KMS-11 (cell line): ENCODE measurements around the gene KIF14.

Source experiments
- H2AFZ ChIP-seq: fragments of 200-600 bp; sonication (generic); 2 replicates; pipeline ENCODE4 v1.6.1; 2016; ENCODE audit warnings: antibody characterized with exemption, mixed run types, low read depth
- H3K27ac ChIP-seq: fragments of 200-600 bp; sonication (generic); 2 replicates; pipeline ENCODE4 v1.6.1; 2016; ENCODE audit warnings: mild to moderate bottlenecking, mixed run types
- H3K27me3 ChIP-seq: fragments of 200-600 bp; sonication (generic); 2 replicates; pipeline ENCODE4 v1.6.1; 2017; ENCODE audit warnings: mild to moderate bottlenecking, low read depth, mixed run types, moderate library complexity; ENCODE audit not compliant: insufficient read depth
- H3K36me3 ChIP-seq: fragments of 200-600 bp; sonication (generic); 2 replicates; pipeline ENCODE4 v1.6.1; 2017; ENCODE audit warnings: mild to moderate bottlenecking, mixed run types; ENCODE audit not compliant: insufficient read depth
- H3K4me1 ChIP-seq: fragments of 200-600 bp; sonication (generic); 2 replicates; pipeline ENCODE4 v1.6.1; 2016; ENCODE audit warnings: mild to moderate bottlenecking, low read depth, mixed run types; ENCODE audit not compliant: poor library complexity, severe bottlenecking
- H3K4me2 ChIP-seq: fragments of 200-600 bp; sonication (generic); 2 replicates; pipeline ENCODE4 v1.7.0; 2016; ENCODE audit warnings: mild to moderate bottlenecking, mixed run types
- H3K4me3 ChIP-seq: fragments of 200-600 bp; sonication (generic); IDR thresholded peaks from 2 replicates; pipeline ENCODE4 v1.6.1; 2017; ENCODE audit warnings: low read depth, low read length, mixed read lengths; ENCODE audit not compliant: insufficient read depth
- H3K79me2 ChIP-seq: fragments of 200-600 bp; sonication (generic); 2 replicates; pipeline ENCODE4 v1.6.1; 2016; ENCODE audit warnings: low read depth, mixed run types; ENCODE audit not compliant: insufficient read depth
- H3K9ac ChIP-seq: fragments of 200-600 bp; sonication (generic); 2 replicates; pipeline ENCODE4 v1.6.1; 2016; ENCODE audit warnings: mild to moderate bottlenecking, mixed run types
- H4K20me1 ChIP-seq: fragments of 200-600 bp; sonication (generic); 2 replicates; pipeline ENCODE4 v1.6.1; 2016; ENCODE audit warnings: mild to moderate bottlenecking, mixed run types; ENCODE audit not compliant: insufficient read depth
- CTCF ChIP-seq: fragments of 200-600 bp; sonication (generic); conservative IDR thresholded peaks from 2 replicates; pipeline ENCODE4 v1.6.1; 2017; ENCODE audit warnings: low read depth, mild to moderate bottlenecking, antibody characterized with exemption, low read length, moderate library complexity, mixed read lengths

KIF14 gene

DNA sequence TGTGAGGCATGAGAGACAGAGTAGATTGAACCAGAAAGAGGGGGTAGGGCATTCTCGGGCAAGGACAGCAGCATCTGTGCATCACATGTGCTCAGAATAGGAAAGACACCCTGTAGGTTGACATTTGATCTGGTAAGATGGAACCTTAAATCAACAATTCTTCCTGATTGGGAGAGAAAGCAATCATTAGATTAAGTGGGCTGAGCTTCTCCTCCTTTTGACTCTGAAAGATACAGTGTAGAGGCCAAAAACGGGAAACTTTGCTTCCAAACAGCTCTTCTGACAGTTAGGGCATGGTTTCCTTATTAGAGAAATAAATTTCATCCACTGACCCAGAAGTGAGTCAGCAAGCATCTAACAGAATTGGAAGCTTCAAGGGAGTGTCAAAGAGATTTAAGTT, 9.7 kb downstream of the KIF14 start:
- no peak overlapping the region for H3K4me2 ChIP-seq
- H3K79me2 ChIP-seq: no peaks in the 10 kb centered on the region
- H3K36me3 ChIP-seq: no peaks in the 10 kb centered on the region
- no peak overlapping the region for H3K27ac ChIP-seq
- H3K4me1 ChIP-seq: no peaks in the 10 kb centered on the region
- H2AFZ ChIP-seq: no peak overlapping the region
- TF ChIP-seq CTCF: no peak
- H3K9ac ChIP-seq: no peak overlapping the region
- no peak overlapping the region for H3K4me3 ChIP-seq
- no peaks in the 10 kb centered on the region for H4K20me1 ChIP-seq
- H3K27me3 ChIP-seq: no peaks in the 10 kb centered on the region

GRCh38 chr1:200602632-200603031, 17.9 kb downstream of the KIF14 start:
- Histone ChIP-seq H3K79me2 (no peaks in the 10 kb centered on the region), H3K27me3 (no peaks in the 10 kb centered on the region), H3K4me2 (no peak overlapping the region), H4K20me1 (no peaks in the 10 kb centered on the region), H3K9ac (no peak overlapping the region), H3K36me3 (peaks cover 5% of the 10 kb centered on the region; the same call in 1 of the 2 replicates), H3K27ac (no peak overlapping the region), H3K4me3 (no peak overlapping the region), H3K4me1 (no peaks in the 10 kb centered on the region), H2AFZ (no peak overlapping the region)
- no peak for TF ChIP-seq CTCF

DNA sequence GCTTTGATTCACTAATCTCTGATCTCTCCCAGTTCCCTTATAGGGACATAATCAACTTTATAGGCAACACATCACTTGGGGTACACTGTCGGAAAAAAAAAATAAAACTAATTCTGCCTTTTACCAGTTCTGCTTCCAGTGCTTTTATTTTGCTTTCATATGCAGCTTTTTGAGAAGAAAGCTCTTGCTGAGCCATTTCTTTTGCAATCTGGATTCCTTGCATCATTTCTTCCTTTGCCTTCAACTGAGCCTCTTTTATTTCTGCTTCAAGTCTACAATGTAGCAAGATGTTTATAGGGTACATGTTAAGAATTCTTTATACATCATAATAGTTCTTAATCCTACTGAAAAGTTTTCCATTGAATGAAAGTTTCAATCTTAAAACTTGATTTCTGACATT, 30.6 kb downstream of the KIF14 start:
- Histone ChIP-seq H3K27me3 (no peaks in the 10 kb centered on the region), H3K27ac (no peak overlapping the region), H2AFZ (no peak overlapping the region), H3K79me2 (no peaks in the 10 kb centered on the region), H3K4me1 (no peaks in the 10 kb centered on the region), H3K9ac (no peak overlapping the region), H3K4me2 (no peak overlapping the region), H3K36me3 (no peaks in the 10 kb centered on the region; the same call in 1 of the 2 replicates), H4K20me1 (no peaks in the 10 kb centered on the region), H3K4me3 (no peak overlapping the region)
- TF ChIP-seq CTCF: no peak

DNA sequence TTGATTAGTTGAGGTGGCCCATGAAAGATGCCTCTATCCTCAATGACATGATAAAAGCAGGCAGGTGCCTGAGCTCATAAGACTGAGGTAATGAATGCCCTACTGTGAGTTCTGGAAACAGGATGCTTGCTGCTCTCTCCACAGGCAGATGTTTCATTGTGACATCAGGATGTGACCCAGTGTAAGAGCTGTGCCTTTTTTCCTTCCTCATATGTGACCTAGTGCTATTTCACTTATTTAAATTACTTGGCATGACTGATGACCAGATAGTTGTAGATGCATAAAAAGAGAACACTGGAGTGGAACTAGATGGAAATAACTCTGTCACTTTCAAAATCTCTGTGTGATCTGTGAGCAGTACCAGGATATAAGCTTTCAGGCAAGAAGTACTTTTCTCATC, 31.9 kb downstream of the KIF14 start:
- no peak for TF ChIP-seq CTCF
- H3K9ac ChIP-seq: no peak overlapping the region
- H3K4me3 ChIP-seq: no peak overlapping the region
- no peaks in the 10 kb centered on the region for H3K4me1 ChIP-seq
- H3K4me2 ChIP-seq: no peak overlapping the region
- H3K27ac ChIP-seq: no peak overlapping the region
- no peaks in the 10 kb centered on the region for H4K20me1 ChIP-seq
- H2AFZ ChIP-seq: no peak overlapping the region
- no peaks in the 10 kb centered on the region; the same call in 1 of the 2 replicates for H3K36me3 ChIP-seq
- H3K79me2 ChIP-seq: no peaks in the 10 kb centered on the region
- no peaks in the 10 kb centered on the region for H3K27me3 ChIP-seq
